Measurements from ENCODE around the gene LARGE1.
"Not testable (repeated sequence)": the region's sequence is repeated elsewhere in the genome, so short reads cannot be mapped to it uniquely, and the experiment has no call there.

The LARGE1 gene

DNA sequence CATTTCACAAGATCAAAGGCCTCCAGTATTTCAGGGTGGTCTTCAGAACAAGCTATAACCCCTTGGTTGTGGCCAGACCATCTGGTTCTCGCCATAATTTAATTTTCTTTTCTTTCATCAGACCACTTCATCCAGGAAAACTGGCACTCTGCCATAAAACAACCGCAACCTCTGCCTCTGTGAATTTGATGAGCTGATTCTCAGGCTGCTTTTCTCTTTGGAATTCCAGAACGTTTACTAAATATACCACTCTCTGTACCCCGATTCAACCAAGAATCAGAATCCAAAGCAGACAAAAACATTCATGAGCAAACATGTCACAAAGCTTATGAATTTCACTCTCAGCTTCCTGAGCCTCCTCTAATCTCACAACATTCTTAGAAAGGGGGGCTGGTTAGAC lies 530.3 kb downstream of the LARGE1 start:
- no peak for DNase-seq

DNA sequence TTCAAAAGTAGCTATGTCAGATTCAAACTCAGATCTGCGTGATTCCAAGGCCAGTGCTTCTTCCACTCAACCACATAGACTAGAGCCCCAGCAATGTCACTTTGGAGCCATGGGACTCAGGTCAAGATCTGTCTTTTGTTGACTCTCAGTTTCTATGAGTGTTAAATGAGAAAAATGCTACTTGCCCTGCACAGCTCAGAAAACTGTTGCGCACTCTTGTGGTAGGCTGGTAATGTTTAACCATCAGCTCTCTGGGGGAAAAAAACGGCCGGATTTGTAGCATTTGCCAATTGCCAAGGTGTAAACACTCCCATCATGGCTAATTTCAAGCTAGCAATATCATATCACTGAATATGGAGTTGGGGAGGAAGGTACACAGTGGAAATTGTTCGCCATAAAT lies 534.0 kb downstream of the LARGE1 start:
- DNase-seq = no peak

DNA sequence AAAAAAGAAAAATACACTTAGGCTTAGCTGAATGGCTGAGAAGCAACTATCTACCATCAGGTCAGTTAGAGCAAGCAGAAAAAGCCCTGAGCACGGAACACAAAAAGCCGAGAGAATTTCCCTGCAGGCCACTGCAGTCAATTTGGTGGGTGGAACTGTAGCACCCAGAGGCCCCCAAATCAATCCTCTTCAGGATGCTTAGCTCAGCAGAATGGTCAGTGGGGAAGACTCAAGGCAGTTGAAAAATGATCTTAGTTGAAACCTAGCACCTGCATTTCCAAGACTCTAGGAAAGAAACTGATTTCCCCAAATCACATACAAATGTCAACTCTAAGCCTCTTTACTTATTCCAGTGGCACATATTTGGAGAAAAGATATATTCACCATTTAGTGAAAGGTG lies 534.7 kb downstream of the LARGE1 start:
- DNase-seq = no peak

DNA sequence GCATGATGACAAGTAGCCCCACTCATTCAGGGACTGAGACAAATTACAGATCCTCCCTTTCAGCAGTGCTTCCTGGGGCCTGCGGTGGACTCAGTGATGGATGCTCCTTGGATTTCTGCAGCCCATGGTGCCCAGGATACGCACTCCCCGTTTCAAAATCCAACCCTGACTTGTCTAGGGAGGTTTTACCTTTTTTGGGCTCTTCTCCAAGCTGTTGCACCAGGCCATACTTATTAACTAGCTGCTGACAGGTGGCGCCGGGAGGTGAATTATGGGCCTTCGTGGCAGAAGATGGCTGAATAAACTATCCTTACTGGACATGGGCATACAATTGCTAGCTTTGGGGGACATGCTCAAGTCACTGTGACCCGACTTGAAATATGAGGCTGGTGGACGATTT lies 537.8 kb downstream of the LARGE1 start:
- no peak for DNase-seq

DNA sequence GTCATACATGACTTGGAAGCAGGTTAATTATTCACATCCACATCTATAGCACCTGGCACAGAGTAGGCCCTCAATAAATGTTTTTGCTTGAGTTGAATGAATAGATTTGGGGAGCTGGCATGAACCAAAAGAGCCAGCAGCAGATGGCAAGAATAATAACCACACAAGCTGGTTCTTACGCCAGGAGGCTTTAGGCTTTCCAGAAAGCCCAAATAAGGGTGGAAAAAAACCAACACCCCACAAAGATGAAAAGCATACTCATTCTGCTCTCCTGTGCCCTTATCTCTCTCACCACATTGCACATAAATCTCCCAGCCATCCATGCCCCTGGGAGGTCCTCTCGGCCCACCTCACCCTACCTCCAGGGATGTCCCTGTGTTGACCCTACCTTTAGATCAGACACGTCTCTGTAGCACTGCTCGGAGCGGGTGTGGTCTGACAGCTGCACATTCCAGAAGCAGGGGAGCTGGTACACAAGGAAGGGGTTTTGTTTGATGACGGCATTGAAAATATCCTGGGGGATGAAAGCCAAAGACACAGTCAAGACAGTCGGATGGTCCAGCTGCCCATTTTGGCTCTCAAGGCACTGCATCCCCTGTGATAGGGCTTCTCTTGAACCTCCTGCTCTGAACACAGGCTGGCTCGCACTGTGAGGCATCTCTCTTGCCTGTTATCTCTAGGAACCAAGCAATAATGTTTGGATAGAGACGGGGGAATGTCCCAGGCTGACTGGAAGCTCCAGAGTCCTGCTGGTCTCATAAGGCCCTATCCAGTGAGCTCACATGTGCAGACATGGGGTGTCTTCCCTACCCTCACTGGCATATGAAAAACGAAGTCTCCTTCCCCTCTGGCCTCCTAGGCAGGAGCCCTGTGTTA lies 538.5 kb downstream of the LARGE1 start:
- DNase-seq = no peak

DNA sequence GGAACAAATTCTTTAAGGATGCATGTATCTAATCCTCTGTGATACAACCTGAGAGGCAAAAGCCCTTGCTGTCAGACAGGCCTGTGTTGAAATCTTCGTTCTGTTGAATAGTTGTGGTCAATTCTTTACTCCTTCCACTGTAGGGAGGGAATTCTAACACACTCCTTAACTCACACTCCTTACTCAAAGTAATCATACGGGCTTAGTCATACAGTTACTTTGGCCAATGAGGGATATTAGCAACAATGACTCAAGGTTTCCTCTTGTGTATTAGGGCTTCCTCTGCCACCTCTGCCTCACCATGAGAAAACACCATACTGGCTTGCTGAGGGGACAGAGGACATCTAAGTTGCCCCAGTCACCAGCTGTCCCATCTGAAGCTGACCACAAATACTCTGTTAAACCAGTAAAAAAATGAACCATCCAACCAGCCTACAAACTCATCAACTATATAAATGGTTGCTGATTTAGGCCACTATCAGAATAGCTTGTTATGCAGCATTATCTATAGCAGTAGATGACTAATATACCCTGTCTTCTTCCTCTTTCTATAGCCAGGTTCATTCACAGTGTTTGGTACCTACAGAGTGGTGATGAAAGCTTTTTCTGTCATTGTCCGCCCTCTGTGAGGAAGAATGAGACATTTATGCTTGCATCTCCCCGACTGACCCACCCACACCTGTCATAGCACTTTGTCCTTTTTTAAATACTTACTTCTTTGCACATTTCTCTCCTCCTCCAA lies 539.3 kb downstream of the LARGE1 start:
- no peak for DNase-seq

DNA sequence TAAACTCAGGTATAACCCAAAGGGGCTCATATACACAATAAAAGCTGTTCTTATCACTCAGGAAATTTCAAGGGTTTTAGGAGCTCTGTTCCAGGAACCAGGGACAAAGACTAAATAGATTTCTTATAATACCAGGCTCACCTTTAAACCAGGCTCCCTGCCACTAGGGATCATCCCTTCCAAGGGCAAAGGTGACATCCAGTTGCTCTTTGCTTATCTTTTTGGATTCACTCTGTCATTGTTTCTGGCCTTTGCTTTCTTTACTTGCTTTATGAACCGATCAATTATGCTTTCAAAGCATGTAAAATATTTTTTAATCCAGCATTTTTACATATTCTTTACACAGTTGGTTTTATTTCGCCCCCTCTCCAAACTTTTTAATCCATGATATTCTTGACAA lies 540.4 kb downstream of the LARGE1 start:
- no peak for DNase-seq

DNA sequence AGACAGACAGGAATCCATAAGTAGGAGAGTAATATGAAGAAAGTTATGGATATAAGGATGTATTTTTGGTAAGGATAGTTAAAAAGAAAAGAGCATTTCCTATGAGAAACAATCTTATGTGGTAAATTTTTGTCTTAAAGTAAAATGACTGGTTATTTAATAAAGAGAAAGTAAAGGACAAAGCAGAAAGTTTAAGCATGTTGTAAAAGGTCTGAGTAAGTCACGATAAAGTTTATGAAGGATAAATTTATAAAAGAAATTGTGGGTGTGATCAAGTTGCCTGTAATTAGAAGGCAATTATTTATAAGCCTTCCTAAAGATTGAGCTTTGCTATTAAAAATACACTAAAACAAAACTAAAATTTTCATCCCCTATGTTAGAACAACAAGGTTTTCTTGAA lies 547.4 kb downstream of the LARGE1 start:
- DNase-seq = no peak

DNA sequence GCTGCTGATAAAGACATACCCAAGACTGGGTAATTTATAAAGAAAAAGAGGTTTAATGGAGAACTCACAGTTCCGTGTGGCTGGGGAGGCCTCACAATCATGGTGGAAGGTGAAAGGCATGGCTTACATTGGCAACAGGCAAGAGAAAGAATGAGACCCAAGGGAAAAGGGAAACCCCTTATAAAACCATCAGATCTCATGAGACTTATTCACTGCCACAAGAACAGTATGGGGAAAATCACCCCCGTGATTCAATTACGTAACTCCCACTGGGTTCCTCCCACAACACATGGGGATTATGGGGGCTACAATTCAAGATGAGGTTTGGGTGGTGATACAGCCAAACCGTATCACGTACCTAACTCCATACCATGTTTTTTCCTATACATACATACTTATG lies 557.0 kb downstream of the LARGE1 start:
- not testable (repeated sequence) for DNase-seq

DNA sequence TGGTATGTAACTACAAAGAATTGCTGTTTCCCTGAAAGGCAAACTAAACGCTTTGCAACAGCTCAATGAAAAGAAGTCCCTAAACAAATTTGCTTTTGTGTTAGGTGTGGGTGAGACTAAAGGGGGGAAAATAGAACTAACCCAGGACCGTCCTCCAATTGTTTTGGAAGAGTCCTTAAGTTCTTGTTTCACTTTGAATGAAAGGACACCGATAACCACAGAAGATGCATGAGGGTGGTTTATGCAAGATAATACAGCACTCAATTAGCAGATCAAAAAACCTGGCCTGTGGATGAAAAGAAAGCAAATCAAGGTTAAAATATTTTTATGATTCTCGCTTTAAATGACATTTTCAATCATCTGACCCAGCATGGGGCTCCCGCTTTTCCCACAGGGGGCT lies 557.6 kb downstream of the LARGE1 start:
- no peak for DNase-seq

DNA sequence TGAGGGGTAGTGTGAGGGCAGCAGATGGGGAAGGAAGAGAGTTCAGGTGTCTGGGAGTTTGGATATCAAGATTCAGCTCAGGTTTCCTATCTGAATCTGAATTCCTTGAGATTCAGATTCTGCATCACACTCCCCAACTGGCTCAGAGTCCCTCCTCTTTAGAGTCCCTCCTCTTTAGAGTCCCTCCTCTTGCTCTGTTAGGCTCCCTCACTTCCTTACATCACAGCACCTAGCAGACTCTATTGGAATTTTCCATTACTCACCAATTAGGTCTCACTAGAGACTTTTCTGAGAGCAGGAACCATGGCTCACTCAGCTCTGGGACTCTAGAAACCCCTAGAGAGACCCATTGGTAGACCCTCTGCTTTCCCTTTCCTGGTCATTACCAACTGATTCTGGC lies 558.7 kb downstream of the LARGE1 start:
- DNase-seq = no peak

DNA sequence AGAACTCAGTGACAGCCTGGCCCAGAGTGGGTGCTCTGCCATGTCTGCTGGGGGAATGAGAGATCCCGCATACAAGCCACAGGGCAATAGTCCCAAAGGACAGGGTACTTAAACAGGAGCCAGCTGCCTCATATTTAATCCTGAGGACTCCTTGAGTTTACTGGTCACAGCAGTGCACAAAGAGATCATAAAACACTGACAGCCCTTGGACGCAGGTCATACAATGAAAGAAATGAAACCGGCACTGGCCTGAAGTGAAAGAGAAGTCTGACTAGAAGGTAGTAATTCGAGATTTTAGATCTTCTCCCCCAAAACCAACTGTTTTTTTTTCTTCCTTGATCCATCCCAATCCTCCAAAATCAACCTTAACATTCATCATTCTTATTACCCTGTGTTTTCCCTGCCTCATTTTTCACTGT lies 562.3 kb downstream of the LARGE1 start:
- DNase-seq = no peak

DNA sequence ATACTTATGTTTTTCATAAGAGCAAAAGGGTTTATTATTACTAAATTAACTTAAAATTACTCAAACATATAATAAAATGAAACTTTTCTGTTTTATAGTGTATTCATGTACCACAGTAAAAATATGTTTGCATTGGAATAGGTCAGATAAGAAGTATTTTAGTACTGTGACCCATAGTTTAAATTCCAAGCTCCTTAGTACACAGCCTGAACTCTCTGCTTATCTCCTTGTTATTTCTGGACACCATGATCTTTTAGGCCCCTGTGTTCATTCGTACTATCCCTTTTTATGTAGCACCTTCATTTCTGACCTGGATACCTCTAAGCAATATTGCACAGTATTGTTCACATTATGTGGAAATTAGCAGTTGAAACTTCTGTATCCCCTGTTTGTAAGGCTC lies 565.3 kb downstream of the LARGE1 start:
- DNase-seq = no peak

DNA sequence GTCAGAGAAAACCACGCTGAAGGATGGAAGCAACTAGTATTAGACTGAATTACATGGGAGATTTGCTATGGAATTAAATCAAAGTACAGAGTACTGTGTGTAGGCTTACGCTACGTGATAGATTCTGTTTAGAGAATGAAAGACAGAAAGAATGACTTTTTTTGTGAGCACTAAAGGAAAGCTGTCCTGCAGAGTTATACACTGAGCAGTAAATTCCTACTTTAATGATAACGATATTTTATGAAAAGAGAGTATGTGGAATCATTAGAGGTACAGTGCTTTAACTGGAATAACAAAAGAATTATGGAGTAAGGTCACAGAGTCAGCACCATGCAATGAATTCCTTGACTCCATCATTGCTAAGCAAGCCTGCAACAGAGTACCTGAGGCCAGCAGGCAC lies 566.8 kb downstream of the LARGE1 start:
- no peak for DNase-seq

DNA sequence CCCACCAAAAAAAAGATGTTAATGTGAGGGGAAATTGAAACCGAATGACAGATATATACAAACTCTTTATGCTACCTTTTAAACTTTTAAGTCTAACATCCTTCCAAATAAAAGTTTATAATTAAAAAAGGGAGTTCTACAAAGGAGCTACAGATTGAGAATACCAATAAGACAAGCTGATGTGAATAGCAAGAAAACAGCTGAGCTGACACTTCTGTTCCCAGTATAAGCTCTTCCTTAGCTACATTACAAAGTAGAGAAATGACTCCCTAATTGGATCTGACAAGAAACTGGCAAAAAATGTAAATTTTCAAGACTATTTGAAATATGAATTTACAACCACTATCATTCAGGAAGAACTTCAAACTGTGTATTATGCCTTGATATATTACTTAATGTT lies 567.5 kb downstream of the LARGE1 start:
- DNase-seq = no peak

DNA sequence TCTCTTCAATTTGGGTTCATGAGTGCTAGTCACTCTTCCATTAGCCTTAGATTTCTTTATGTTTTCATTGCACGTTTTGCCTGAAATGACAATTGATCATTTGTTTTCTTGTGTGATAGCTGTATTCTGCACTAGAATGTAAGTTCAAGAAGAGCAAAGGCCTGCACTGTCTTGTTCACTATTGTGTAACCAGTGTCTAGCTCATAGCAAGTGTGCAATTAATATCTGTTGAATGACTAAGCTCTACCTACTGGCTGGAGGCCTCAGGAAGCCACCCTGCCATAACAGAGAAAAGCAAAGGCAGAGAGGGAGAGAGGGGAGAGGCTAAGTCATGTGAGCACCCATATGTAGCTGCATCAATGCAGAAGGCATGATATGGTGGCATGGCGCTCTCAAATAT lies 569.3 kb downstream of the LARGE1 start:
- no peak for DNase-seq

DNA sequence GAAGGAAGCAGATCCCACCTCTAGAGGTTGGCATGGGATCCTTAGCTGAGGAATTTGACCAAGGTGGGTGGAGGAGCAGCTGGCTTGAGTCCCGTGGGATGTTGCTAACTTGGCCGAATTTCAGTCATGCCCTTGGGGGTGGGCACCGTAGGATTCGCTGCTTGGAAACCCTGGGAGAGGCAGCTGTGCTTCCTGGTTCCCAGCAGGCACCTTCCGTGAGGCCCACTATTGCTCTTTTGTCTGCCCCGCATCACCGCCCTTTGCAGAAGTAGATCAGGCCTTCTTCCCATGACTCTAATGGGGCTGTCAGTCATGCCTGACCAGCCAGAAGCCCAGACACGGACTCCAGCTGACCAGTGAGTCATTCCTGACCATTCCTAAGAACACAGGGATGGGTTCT lies 569.8 kb downstream of the LARGE1 start:
- no peak for DNase-seq

DNA sequence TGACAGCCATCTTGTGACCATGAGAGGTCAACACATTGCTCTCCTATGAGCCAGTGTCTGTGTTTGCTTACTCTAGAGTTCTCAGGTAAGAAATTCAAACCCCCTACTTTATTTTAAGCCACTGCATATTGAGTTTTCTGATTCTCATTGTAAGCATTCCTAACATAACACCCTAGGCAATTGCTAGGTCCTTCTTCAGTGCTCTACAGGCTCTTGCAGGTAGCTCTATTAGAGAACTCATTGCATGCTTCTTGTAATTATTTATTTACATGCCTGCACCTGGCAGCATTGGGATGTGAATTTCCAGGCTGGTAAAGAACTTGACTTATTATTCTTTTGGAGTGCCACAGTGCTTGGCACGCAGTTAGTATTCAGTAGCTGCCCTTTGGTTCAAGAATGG lies 573.3 kb downstream of the LARGE1 start:
- DNase-seq = no peak

DNA sequence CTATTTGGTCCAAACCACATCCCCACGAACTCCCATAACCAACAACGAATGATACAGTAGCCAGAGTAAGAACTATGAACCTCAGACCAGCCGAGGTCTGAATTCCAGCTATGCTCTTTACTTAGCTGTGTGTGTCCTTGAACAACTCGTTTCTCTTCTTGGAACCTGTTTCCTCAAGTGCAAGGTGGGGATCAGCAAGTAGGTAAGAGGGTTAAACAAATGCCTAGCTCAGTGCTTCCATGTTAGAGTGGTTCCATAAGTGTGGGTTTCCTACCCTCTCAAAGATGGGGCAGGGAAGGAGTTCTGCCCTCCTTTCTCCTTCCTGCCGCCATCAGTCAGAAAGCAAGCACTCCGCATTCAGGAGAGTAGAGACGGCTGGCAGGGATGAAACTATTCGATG lies 578.7 kb downstream of the LARGE1 start:
- DNase-seq = no peak

DNA sequence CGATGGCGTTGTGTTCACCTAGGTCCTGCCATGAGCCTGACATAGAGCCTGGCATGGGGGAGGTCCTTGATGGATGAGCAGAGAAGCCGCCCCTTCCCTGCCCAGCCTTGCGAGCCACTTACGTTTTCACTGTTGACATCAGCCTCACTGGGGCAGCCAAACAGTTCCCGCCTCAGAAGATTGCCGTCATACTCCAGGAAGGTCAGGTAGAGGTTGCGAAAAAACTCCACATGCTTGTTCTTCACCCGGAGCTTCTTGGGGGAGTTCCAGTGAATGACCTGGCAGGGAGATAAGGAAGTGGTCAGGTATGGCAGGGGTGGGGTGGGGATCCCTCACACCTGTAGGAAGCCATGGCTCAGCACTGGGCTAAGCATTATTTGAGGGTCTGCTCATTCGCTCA lies 582.8 kb downstream of the LARGE1 start:
- no peak for DNase-seq

DNA sequence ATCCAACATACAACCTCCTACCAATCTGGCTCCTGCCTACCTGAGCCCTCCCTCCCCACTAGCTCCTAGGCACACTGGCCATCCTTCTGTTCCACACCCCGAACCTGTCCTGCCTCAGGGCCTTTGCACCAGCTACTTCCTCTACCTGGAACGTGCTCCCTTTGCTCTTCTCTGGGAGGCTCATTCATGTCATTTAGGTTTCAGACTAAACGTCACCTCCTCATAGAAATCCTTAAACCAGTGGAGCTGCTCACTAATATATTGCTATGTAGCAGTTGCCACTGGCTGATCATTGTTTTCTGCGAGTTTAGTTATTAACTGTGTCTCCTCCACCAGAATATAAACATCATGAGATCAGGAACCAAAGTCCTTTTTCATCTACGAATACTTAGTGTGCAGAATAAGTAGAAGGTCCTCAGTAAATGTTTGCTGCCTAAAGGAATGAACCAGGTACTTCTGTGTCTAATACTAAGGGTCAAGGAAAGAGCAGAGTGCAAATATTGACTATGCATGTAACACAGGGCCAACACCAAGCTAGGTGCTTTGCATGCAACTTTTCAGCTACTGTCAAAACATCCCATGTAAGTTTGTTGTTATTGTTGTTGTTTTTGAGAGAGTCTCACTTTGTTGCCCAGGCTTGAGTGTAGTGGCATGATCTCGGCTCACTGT lies 584.5 kb downstream of the LARGE1 start:
- DNase-seq = no peak

DNA sequence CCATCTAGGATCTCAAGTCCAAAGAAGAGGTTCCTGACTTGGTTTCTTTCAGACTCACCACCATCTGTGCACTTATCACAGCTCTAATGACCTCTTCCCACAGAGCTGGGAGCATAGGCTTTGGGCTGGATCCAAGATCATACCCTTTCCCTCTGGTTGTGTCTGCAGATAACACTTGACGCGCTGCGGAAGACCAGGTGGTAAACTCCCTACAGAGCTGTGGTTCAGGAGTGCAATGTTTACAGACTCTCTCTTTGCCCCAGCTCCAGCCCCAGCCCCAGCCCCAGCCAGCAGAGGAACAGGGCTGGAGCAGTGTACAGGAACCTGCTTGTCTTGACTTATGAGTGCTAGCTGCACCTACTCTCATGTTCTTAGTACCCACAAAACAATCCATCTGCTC lies 587.7 kb downstream of the LARGE1 start:
- no peak for DNase-seq

DNA sequence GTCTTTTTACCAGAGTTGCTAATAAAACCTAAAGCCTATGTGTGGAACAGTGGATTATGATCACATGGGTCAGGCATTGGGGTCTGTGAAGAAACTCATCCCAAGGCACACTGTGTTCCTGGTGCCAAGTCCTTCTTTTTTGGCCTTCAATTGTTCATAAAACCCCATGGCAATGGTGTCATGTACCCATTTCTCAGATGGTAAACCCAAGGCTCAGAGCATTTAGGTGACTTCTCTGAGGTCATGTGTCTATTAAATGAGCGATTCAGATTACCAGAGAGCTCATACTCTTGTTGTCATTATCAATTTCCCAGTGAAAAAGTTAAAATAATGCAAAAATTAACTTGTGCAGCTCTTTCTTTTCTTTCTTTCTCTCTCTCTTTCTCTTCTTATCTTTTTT lies 589.3 kb downstream of the LARGE1 start:
- DNase-seq = no peak

DNA sequence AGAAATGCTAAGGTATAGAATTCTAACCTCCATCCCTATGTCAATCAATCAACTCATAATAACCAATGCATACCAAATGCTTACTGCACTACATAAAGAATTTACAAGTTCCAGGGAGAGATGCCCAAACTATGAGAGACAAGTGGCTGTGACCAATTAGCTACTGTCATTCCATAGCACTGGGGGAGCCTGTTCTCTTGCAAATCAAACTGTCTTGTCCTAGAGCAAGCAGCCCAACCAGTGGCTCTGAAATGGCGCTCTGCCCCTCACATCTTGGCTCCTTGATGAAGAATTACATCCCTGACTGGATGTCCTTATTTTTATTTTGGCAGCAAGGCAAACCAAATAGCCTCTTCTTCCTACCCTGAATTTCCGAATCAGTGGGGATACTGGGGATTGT lies 589.7 kb downstream of the LARGE1 start:
- no peak for DNase-seq

Data from activated T-cell treated with anti-CD3 and anti-CD28 coated beads, Interleukin-2, amount 50 U/mL, for 1 hour (primary cell).